ENCODE data around the gene IL17B. TPM values are rescaled to one million over a fixed set of nuclear protein-coding genes. Genes with fewer than 3 reads are reported as not detected.
A peak's percentile ranks its signal among the peaks of the same experiment; 100 is the strongest.

IL17B gene
- total and polyA plus RNA-seq, 2 of the 13 experiments (the other 11 are each of a cell fraction or from before 2014, with no cell fraction given): 0.29 to 2.6 TPM

DNA sequence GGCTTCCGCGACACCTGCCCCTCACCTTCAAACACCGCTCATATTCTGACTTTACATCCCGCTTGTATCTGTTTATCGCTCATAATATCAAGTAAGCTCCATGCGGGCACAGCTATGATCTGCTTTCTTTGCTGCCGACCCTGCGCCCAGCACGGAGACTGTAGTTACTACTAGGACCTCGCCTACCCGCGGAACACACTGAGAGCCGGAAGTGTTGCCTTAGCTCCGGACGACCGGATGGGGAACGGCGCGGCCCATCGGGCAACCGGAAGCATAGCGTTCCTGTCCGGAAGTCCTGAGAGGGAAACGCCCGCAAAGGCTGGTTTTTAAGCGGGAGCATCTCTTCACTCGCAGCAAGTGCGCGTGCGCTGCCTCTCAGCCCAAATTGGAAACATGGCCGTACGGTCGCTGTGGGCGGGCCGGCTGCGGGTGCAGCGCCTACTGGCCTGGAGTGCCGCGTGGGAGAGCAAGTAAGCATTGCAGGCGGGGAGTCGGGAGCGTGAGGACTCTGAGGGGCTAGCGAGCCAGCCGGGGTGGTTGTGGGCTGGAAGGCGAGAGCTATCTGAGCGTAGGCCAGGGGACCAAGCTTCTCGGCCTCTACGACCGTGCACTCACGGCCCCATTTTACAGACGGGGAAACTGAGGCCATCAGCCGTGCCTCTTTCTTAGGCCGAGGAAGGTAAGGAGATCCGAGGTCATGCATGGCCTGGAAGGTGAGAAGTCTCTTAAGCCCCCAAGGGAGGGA, 33.8 kb downstream of the IL17B start, which contains the start of gene GRPEL2 (continued):
- no peak for TF ChIP-seq TRIM24 (CRISPR knock-in tag; IDR thresholded peaks at IDR 0.05)
- peak; percentile 34; the same call in 1 of the 2 replicates for TF ChIP-seq BCL6 (CRISPR knock-in tag; IDR thresholded peaks at IDR 0.05)
- TF ChIP-seq SMAD9 (CRISPR knock-in tag; IDR thresholded peaks at IDR 0.05): no peak
- TF ChIP-seq, protein P1, sequence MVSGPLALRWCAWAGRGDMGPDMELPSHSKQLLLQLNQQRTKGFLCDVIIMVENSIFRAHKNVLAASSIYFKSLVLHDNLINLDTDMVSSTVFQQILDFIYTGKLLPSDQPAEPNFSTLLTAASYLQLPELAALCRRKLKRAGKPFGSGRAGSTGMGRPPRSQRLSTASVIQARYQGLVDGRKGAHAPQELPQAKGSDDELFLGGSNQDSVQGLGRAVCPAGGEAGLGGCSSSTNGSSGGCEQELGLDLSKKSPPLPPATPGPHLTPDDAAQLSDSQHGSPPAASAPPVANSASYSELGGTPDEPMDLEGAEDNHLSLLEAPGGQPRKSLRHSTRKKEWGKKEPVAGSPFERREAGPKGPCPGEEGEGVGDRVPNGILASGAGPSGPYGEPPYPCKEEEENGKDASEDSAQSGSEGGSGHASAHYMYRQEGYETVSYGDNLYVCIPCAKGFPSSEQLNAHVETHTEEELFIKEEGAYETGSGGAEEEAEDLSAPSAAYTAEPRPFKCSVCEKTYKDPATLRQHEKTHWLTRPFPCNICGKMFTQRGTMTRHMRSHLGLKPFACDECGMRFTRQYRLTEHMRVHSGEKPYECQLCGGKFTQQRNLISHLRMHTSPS (CRISPR knock-in tag; IDR thresholded peaks at IDR 0.05; ENCODE audit: low read depth): no peak; the same call in 1 of the 2 replicates
- TF ChIP-seq, protein P2, sequence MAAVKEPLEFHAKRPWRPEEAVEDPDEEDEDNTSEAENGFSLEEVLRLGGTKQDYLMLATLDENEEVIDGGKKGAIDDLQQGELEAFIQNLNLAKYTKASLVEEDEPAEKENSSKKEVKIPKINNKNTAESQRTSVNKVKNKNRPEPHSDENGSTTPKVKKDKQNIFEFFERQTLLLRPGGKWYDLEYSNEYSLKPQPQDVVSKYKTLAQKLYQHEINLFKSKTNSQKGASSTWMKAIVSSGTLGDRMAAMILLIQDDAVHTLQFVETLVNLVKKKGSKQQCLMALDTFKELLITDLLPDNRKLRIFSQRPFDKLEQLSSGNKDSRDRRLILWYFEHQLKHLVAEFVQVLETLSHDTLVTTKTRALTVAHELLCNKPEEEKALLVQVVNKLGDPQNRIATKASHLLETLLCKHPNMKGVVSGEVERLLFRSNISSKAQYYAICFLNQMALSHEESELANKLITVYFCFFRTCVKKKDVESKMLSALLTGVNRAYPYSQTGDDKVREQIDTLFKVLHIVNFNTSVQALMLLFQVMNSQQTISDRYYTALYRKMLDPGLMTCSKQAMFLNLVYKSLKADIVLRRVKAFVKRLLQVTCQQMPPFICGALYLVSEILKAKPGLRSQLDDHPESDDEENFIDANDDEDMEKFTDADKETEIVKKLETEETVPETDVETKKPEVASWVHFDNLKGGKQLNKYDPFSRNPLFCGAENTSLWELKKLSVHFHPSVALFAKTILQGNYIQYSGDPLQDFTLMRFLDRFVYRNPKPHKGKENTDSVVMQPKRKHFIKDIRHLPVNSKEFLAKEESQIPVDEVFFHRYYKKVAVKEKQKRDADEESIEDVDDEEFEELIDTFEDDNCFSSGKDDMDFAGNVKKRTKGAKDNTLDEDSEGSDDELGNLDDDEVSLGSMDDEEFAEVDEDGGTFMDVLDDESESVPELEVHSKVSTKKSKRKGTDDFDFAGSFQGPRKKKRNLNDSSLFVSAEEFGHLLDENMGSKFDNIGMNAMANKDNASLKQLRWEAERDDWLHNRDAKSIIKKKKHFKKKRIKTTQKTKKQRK (IDR thresholded peaks at IDR 0.05; ENCODE audit: low read length): no peak
- TF ChIP-seq KMT2B (CRISPR knock-in tag; IDR thresholded peaks at IDR 0.05): peak; percentile 91
- TF ChIP-seq, protein P3, sequence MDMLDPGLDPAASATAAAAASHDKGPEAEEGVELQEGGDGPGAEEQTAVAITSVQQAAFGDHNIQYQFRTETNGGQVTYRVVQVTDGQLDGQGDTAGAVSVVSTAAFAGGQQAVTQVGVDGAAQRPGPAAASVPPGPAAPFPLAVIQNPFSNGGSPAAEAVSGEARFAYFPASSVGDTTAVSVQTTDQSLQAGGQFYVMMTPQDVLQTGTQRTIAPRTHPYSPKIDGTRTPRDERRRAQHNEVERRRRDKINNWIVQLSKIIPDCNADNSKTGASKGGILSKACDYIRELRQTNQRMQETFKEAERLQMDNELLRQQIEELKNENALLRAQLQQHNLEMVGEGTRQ (IDR thresholded peaks at IDR 0.05; ENCODE audit: low read depth, low read length): no peak
- TF ChIP-seq, protein P3 (CRISPR knock-in tag; IDR thresholded peaks at IDR 0.05; ENCODE audit: borderline replicate concordance): peak; percentile 66; the same call in 1 of the 2 replicates
- TF ChIP-seq, protein P4, sequence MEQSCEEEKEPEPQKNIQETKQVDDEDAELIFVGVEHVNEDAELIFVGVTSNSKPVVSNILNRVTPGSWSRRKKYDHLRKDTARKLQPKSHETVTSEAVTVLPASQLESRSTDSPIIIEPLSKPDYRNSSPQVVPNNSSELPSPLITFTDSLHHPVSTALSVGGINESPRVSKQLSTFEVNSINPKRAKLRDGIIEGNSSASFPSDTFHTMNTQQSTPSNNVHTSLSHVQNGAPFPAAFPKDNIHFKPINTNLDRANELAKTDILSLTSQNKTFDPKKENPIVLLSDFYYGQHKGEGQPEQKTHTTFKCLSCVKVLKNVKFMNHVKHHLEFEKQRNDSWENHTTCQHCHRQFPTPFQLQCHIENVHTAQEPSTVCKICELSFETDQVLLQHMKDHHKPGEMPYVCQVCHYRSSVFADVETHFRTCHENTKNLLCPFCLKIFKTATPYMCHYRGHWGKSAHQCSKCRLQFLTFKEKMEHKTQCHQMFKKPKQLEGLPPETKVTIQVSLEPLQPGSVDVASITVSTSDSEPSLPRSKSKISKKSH (CRISPR knock-in tag; IDR thresholded peaks at IDR 0.05; ENCODE audit: borderline replicate concordance): peak; percentile 72; the same call in 1 of the 2 replicates
- TF ChIP-seq SMARCE1 (IDR thresholded peaks at IDR 0.05; ENCODE audit: borderline replicate concordance): no peak
- TF ChIP-seq SP140L (CRISPR knock-in tag; IDR thresholded peaks at IDR 0.05; ENCODE audit: borderline replicate concordance): no peak; the same call in 1 of the 2 replicates
- TF ChIP-seq SPEN (CRISPR knock-in tag; IDR thresholded peaks at IDR 0.05; ENCODE audit: low read depth): peak; percentile 90
- no peak for TF ChIP-seq PAWR (CRISPR knock-in tag; IDR thresholded peaks at IDR 0.05; ENCODE audit: borderline replicate concordance)
- TF ChIP-seq ZNF34 (CRISPR knock-in tag; IDR thresholded peaks at IDR 0.05; ENCODE audit: borderline replicate concordance): no peak
- TF ChIP-seq ZNF101 (CRISPR knock-in tag; IDR thresholded peaks at IDR 0.05; ENCODE audit: borderline replicate concordance, low read depth): no peak
- no peak for TF ChIP-seq NFE2L2 (IDR thresholded peaks at IDR 0.05; ENCODE audit: low read length)
- peak; percentile 71; the same call in 1 of the 2 replicates for TF ChIP-seq DR1 (CRISPR knock-in tag; IDR thresholded peaks at IDR 0.05)
- TF ChIP-seq ZNF343 (CRISPR knock-in tag; IDR thresholded peaks at IDR 0.05): 0 out of 2 replicates have a peak, but pooled peaks have one; percentile 55
- TF ChIP-seq SOX6 (IDR thresholded peaks at IDR 0.05): no peak
- peak; percentile 50 for TF ChIP-seq SOX6 (CRISPR knock-in tag; IDR thresholded peaks at IDR 0.05)
- TF ChIP-seq SKI (IDR thresholded peaks at IDR 0.05; ENCODE audit: partially characterized antibody): no peak
